GM19193 (cell line): ENCODE data around the gene ITIH2.

Source experiments
- POLR2A ChIP-seq: IDR thresholded peaks from 4 replicates; pipeline ENCODE4 v1.6.1; 2011; ENCODE audit not compliant: insufficient read depth, insufficient read length; ENCODE audit errors: extremely low read depth

ITIH2 gene

DNA sequence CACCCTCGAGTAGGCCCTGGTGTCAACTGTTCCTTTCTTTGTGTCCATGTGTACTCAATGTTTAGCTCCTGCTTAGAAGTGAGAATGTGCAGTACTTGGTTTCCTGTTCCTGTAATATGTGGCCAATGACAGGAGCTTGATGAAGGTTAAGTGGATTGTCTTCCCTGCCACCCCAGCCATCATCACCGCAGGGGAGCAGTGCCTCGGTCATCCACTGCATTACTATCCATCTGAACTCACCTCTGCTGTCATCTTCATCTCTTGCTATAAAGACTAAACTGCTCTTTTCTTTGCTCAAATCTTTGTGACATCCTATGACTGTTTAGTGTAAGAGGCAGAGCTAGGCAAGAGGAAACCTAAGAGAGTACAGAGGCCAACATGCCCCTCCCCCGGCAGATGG is 15.6 kb downstream of the ITIH2 start:
- TF ChIP-seq POLR2A, result no peak

DNA sequence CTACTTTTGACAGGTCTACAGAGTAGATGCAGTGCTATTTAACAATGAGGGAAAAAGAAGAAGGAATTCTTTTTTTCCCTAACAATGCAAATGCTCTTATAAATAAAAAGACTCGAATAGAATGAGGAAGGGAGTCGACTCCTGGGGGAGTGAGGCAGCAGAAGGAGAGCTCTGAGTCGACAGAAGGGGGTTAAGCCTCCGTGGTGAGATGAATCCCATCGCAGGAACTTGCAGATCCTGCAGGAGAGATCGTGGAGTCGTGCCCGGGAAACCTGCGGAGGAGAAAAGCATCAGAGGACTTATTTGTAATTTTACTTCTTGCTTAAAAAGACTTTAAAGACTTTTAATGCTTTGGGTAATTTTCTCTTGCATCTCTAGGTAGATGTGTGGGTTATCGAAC is 17.4 kb downstream of the ITIH2 start:
- no peak for TF ChIP-seq POLR2A

DNA sequence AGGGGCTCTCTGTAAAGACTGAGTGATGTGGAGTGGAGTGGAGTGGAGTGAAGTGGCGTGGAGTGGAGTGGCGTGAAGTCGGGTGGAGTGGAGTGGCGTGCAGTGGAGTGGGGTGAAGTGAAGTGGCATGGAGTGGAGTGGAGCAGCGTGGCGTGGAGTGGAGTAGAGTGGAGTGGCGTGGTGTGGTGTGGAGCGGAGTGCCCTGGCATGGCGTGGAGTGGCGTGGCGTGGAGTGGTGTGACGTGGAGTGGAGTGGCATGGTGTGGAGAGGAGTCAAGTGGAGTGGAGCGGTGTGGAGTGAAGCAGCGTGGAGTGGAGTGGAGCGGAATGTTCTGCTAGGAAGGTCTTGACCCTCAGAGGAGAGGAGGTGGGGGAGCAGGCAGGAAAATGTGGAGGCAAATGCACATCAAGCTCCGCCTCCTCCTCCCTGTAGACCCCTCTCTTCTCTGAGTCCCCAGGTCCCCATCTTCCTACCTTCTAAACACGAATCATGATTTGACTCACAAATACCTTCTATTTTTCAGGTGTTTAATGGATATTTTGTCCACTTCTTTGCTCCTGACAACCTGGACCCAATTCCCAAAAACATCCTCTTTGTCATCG is 19.9 kb downstream of the ITIH2 start:
- no peak for TF ChIP-seq POLR2A

DNA sequence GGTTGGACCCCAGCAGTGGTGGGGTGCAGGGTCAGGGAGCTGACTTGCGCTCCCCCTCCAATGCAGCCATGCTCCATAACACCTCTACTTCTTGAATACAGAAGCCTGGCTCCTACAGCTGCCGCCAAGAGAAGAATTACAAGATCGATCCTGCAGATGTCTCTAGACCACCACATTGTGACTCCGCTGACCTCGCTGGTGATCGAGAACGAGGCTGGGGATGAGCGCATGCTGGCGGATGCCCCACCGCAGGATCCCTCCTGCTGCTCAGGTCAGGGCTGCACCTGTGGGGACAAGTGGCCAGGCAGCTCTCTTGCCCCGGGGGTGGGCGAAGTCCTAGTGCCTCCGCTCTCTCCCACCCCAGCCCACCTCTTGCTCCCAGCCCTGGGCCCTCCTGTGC is 31.7 kb downstream of the ITIH2 start:
- TF ChIP-seq POLR2A, result no peak

DNA sequence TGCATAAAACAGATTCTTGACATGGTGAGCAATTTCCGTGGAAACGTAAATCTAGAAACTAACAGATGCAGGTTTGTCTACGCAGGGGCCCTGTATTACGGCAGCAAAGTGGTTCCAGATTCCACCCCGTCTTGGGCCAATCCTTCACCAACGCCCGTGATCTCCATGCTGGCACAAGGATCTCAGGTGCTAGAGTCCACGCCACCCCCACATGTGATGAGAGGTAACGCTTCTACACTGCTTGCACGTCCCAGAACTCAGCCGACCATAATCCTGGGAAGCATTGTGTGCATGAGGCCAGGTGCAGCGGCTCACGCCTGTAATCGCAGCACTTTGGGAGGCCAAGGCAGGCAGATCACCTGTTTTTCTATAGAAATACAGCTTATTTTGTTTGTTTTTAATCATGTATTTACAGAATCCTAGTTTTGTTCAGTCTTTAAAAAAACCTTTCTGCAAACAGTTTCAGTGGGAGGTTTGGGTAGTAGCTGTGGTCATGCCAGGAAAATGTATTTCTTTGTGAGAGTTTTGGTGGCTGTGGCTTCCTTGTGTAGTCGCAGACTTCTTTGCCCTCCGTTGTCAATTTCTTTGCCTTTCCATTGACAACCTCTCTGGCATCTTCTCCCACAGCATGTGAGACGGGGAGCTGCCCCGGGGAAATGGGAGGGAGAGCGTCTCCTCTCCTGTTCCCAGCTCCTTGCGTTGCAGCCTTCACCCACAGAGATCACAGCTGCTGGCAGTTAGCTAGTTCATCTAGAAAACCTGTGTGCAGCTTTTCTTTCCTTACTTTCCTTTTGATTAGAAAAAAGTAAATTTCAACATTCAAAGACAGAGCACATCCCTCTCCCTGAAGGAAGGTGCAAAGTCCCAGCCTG is 35.7 kb downstream of the ITIH2 start:
- TF ChIP-seq POLR2A, result no peak

DNA sequence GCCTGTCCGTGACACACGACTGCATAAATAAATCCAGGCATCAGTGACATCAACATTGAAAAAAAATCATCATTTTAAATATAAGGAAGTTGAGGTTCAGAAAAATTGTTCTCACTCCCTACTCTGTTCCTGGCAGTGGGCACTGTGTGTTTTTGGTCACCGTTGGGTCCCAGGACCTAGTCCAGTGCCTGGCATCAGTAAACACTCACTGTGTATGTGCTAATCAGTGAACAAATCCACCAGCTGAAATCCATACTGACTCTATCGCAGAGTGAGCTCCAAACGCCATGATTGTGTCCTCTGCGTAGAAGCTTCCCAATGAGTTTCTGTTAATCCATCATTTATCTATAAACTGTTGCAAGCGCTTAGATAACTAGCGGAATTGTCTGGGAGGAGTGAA is 41.2 kb downstream of the ITIH2 start:
- TF ChIP-seq POLR2A, result no peak

DNA sequence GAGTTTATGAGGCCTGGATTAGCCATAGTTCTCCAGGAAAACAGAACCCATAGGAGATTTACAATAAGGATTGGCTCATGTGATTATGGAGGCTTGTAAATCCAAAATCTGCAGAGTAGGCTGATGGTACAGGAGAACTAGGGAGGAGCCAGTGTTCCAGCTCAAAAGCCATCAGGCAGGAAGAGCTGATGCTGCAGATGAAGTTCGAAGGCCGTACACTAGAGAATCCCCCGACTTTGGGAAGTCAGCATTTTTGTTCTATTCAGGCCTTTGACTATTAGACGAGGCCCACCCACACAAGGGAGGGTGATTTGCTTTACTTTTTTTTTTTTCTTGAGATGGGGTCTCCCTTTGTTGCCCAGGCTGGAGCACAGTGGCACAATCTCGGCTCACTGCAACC is 47.1 kb downstream of the ITIH2 start:
- TF ChIP-seq POLR2A, result no peak

DNA sequence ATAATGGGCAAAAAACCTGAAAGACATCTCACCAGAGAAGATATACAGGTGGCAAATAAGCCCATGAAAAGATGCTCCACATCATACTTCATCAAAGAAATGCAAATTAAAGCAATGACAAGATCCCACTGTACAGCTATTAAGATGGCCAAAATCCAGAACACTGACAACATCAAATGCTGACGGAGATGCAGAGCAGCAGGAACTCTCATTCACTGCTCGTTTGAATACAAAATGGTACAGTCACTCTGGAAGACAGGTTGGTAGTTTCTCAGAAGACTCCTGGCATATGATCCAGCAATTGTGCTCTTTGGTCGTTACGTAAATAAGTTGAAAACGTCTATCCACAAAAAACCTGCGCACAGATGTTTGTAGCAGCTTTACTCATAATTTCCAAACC is 49.1 kb downstream of the ITIH2 start:
- no peak for TF ChIP-seq POLR2A

DNA sequence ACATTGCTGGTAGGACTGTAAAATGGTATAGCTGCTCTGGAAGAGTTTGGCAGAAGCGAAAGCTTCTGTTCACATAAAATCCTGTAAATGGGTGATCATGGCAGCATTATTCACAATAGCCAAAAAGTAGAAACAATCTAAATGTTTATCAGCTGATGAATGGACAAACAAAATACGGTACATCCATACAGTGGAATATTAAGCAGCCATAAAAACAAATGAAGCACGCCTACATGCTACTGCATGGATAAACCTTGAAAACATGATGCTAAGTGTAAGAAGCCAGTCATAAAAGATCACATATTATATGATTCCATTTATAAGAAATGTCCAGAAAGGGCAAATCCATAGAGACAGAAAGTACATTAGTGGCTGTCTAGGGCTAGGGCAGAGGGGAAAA is 52.0 kb downstream of the ITIH2 start:
- no peak for TF ChIP-seq POLR2A

DNA sequence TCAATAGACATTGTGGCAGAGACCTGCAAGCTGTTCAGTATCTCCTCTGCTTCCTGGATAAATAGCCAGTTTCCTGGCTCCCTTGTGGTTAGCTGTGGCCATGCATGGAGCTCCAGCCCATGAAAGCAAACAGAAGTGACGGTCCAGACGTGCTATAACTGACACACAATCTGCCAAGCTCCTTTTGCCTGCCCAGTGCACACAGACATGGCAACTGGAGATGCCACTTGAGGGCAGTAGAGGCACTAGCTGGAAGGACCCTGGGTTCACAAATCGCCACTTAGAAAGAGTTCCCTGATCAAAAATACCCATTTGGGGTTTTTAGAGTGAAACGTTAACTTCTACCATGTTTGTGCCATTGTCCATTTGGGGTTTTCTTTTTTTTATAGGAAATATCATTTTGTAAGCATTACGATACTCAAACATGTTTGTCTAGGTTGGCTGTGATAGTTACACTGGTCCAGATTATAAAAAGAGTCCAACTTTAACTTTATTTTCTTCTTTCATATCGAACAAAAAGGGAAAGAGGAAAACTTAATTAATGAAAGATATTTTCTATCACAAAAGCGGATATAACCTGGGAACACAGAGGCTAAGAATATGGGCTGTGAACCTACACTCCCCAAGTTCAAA is 53.4 kb downstream of the ITIH2 start:
- TF ChIP-seq POLR2A, result no peak

DNA sequence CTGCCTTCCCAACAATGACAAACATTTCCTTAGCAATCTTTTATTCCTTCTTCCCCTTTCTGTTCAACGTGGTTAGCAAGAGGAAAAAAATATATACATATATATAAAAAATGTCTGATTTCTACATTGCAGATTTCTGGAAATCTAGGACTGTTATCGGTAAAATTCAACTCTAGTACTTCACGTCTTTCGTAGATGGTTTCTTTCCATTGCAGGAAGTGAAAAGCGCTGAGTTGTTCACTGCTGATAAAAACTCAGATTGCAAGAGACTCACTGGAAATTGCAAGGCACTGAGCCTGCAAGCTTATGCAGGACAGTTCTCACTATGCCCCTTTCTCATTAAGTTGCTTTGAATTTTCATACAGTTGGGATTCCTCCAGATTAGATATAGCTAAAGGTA is 60.8 kb downstream of the ITIH2 start:
- TF ChIP-seq POLR2A, result no peak

DNA sequence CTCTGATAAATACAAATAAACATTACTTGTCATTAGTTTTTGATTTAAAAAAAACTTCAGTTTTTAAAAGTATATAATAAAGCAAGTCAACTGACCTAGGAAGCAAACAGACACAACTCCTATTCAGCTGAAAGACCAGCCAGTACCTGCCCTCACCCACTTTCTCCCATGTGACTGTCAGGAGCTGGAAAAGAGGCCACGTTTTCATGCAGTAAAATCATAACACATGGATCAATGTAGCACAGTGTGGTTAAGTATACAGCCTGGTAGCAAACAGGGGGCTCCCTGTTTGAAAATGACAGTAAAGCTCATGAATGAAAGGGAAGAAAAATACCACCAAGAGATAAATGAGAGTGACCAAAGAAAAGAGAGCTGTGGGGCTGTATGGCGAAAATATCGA is 63.1 kb downstream of the ITIH2 start:
- TF ChIP-seq POLR2A, result no peak

DNA sequence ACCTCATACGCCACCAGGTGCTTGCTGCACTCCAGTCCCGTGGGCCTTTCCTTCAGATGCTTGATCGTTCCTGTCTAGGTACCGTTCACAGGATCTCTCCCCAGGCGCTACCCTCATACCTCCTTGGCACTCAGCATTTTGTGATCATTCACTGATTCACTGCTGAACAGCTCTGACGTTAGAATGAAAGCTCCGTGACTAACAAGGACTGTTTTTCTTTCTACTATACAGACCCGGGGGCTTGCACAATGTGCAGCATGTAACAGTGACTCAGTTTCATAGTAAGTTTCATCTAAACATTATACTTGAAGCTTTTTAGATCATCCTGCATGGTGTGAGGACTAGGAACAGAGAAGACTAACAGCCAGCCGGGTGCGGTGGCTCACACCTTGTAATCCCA is 64.1 kb downstream of the ITIH2 start:
- TF ChIP-seq POLR2A, result no peak

DNA sequence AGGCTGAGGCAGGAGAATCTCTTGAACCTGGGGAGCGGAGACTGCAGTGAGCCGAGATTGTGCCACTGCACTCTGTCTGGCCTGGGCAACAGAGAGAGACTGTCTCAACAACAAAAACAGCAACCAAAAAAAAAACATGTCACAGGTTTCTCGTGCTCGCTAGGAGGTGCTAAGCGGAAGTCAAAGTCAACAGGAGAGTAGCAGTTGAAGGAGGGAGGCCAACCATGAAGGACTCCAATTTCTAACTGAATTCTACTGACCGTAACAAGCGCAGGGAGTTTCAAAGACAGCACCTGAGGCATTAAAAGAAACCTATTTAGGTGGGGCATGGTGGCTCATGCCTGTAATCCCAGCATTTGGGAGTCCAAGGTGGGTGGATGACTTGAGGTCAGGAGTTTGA is 65.3 kb downstream of the ITIH2 start:
- no peak for TF ChIP-seq POLR2A

DNA sequence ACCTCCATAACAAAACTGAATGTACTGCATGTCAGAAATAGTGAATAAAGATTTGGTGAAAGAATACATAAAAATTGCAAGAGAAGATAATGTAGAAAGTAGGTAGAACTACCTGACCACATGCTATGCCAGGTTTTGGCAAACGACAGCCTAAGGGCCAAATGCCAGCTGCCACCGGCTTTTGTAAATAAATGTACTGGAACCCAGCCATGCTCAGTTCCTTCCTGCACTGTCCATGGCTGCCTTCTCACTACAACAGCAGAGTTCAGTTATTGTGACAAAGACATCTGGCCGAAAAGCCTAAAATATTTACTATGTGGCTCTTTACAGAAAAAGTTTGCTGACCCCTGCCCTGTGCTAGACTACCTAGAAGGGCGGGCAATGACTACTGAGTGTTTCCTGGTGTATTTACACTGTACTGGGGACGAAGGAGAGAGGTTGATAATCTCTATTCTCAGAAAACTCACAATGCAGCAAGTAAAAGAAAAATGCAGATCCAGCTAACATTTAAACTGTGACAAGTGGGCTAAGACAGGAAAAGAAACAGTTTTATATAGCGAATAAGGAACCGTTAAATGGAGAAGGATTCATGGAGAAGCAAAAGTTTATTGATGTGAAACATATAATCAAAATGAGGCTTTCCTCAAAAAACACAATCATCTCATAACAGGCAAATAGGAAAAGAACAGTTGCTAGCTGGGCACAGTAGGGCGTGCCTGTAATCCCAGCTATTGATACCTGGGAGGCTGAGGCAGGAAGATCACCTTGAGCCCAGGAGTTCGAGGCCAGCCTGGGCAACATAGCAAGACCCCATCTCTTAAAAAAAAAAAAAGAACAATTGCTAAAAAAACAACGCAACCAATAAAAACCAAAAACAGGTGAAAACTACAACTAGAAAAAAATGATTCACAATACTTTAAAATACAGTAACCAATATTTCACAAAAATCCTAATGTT is 71.0 kb downstream of the ITIH2 start:
- no peak for TF ChIP-seq POLR2A
